ENCODE results near the gene EXOSC3.
"Not testable (repeated sequence)": the region's sequence is repeated elsewhere in the genome, so short reads cannot be mapped to it uniquely, and the experiment has no call there.

The EXOSC3 gene

DNA sequence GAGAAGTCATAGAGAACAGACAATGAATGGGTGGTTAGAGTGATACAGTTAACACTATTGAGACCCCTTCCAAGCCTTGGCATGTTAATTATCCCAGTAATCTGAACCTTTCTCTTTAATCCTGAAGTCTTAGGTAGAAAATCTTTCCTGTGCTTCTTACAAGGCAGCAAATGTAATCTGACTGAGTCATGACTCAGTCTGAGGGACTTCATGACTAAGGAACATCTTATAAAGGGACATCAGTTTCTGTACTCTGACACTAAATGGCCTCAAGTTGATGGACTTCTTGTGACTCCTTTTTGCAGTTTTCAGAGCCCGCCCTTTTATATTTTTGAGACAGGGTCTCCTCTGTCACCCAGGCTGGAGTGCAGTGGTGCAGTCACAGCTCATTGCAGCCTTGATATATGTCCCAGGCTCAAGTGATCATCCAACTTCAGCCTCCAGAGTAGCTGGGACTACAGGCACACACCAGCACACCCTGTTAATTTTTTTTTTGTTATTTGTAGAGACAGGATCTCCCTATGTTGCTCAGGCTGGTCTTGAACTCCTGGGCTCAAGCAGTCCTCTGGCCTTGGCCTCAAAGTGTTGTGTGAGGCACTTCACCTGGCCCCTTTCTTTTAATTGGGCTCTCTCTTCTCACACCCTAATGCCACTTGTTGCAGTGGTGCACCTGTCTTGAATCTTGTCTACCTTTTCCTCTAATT is 9.5 kb downstream of the EXOSC3 start:
- DNase-seq, result no peak

DNA sequence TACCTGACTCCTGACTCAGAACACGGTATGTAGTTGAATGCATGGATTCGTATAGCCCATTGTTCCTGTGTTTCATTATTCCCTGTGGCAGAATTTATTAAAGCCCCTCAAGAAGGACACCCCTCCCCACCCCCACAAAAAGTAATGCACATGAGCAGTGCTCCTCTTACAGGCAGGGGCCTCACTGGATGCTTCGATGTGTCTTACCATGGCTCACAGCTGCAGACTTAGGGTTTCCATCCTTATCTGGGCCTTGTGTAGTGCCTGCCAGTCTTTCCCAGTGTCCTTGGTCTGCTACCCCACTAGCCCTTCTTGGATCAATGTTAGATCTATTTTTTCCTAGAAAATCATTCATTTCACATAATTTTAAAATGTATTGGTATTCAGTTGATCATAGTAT is 14.9 kb downstream of the EXOSC3 start:
- DNase-seq, result no peak

DNA sequence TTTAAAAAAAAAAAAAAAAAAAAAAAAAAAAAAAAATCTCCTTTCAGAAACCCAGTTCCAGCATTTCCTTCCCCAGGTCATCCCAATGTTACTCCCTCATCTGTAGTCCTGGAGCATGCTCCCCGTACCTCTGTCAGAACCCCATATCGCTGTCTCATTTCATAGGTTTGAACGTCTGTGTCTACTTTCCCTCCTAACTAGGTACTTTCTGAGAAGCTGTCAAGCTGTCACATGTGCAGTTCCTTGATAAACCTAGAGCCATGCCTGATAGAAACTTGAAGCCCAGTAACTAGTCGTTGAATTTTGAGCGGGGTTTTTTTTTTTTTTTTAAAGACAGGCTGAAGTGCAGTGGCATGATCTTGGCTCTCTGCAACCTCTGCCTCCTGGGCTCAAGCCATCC is 15.6 kb downstream of the EXOSC3 start:
- no peak for DNase-seq

GRCh38 chr9:37765263-37765662 is 19.6 kb downstream of the EXOSC3 start:
- DNase-seq, result not testable (repeated sequence)

DNA sequence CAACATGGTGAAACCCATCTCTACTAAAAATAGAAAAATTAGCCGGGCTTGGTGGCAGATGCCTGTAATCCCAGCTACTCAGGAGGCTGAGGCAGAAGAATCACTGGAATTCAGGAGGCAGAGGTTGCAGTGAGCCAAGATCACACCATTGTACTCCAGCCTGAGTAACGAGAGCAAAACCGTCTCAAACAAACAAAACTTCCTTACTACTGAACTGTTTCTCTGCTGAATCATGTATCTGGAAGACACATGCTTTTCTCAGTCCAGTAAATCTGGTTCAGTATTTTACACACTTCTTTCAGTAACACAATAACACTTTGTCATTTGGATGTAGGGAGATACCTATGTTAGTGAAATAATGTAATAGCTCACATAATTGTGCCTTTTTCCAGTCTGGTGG is 23.4 kb downstream of the EXOSC3 start:
- DNase-seq, result no peak

GRCh38 chr9:37760416-37761161 is 24.3 kb downstream of the EXOSC3 start:
- no peak for DNase-seq

DNA sequence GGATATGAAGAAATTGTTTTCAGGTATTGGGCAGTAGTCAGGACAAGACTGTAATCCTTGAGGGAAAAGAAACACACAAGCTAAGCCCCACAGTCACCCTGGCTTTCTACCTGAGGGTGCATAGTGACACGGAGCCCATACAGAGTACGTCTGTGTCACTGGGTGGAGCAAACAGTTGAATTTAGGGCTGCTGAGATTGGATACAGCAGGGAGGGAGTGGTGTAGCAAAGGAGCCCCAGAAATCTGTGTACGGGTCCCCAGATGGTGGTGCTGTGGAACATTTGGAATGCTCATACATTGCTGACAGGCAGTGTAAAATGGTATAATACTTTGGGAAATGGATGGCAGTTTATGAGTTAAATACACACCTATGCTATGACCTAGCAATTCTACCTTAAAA is 26.1 kb downstream of the EXOSC3 start:
- no peak for DNase-seq

GRCh38 chr9:37753489-37754190 is 31.2 kb downstream of the EXOSC3 start, which contains the start of gene TRMT10B:
TSS of gene TRMT10B (plus strand) at chr9:37753805. CDS start at chr9:37761932, 8,127 bp downstream.
- no peak for DNase-seq

DNA sequence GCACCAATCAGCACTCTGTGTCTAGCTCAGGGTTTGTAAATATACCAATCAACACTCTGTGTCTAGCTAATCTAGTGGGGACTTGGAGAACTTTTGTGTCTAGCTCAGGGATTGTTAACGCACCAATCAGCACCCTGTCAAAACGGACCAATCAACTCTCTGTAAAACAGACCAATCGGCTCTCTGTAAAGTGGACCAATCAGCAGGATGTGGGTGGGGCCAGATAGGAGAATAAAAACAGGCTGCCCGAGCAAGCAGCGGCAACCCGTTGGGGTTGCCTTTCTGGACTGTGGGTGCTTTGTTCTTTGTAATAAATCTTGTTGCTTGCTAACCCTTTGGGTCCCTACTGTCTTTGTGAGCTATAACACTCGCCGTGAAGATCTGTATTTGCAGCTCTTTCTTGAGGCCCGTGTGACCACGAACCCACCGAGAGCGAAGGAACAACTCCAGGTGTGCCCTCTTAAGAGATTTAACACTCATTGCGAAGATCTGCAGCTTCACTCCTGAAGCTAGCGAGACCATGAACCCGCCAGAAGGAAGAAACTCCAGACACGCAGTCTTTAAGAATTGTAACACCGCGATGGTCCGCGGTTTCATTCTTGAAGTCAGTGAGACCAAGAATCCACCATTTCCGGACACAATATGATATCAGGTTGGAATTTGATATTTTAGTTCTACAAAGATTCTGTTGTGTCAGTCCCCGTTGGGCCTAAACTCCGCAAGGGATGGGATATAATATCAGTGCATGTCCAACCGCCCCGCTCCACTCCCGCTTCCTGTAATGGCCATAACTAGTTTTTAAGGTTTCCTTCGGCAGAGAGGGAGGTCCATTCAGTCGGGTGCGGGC is 32.0 kb downstream of the EXOSC3 start:
- no peak for DNase-seq

DNA sequence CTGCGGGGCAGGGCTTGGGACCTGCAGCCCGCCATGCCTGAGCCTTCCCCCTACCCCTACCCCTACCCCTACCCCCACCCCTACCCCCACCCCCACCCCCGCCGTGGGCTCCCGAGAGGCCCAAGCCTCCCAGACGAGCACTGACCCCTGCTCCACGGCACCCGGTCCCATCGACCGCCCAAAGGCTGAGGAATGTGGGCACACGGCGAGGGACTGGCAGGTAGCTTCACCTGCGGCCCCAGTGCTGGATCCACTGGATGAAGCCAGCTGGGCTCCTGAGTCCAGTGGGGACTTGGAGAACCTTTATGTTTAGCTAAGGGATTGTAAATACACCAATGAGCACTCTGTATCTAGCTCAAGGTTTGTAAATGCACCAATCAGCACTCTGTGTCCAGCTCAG is 32.8 kb downstream of the EXOSC3 start:
- not testable (repeated sequence) for DNase-seq

- DNase-seq, result not testable (repeated sequence)
Observed at GRCh38 chr9:37751704-37752103, 33.2 kb downstream of the EXOSC3 start.

- no peak for DNase-seq
Observed at GRCh38 chr9:37751186-37751585, 33.7 kb downstream of the EXOSC3 start.

DNA sequence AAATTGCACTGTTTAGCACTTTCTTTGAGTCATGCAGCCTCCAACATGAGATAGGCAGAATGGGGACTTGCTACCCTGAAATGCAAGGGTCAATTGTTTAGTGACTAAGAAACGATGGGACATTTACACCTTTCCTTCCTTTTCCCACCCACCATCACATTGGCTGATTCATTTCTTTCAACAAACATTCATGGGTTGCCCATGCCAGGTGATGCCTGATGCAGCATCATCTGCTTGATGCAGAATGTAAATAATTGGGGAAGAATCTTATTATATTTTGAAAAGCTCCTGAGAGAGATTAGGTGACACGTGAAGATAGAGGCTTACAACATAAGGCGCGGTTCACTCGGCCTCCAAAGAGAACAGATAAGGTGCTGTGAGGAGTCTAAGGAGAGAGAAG is 35.7 kb downstream of the EXOSC3 start:
- no peak for DNase-seq

- DNase-seq, result no peak
Observed at GRCh38 chr9:37747271-37747753, 37.6 kb downstream of the EXOSC3 start.

DNA sequence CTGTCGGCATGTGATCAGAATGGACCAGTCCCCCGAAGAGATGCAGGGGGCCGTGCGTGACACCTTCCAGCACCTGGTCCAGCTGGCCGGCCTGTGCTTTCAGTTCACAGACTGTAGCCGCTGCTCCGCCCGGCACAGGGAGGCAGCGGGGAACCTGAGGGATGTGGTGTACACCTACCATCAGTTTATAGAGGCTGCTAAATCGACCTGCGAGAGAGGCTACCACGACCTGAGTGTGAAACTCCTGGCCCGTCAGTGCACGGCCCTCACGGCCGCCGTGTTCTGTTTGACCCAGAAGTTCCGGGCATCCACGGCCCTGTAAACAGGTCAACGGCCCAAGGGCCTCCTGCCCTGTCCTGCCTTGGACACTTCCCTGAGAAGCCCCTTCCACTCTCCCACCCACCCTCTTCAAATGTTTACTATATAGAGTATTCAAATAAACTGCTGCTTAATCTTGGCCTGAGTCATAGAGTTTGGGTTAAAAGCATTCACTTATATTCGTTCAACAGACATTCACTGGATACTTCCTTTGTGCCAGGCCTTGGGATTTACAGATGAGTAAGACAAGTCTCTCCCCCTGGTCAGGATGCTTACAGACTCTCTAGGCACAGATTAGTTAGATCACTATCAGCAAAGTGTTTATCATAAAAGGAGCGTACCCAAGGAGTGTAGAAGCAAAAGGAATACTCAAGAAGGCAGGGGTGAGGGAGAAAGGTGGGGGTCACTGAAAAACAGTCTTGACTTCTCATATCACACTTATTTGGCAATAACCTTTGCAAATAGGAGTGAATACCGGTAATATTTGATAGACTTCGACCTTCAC is 38.2 kb downstream of the EXOSC3 start:
- DNase-seq, result no peak

DNA sequence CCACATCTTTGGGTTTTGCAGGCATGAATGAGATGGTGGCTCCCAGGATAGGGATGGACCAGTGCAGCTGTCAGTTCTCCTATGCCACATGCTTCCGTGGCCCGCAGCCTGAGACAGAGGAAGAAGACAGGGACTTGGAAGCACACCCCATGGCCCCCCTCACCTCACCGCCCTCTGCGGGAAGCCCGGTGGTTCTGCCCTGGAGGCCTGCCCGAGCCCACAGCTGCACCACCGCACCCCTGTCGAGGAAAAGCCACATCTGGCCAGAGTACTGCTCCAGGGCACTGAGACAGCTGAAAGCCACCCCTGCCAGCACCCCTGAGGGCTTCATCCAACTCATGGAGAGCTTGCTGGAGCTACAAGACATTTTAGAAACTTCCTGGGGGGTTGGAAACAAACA is 38.9 kb downstream of the EXOSC3 start:
- DNase-seq, result no peak

- DNase-seq, result no peak
Observed at GRCh38 chr9:37740631-37741328, 44.1 kb downstream of the EXOSC3 start.

DNA sequence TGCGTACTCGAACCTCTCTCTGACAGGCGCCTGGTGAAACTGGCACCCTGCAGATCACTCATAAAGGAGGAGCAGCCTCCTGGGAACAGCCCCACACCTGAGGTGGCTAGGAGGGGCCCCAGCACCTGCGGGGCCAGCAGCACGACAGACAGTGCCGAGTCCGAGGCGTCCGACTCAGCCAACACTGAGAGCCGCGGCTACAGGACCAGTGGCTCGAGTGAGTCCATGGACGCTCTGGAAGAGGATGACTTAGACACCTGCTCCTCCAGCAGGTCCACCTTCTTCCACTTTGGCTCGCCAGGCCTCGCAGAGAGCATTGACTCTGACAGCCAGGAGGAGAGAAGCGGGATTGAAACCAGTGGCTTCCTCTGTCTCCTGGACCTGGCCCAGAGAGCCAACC is 44.7 kb downstream of the EXOSC3 start:
- DNase-seq, result no peak

DNA sequence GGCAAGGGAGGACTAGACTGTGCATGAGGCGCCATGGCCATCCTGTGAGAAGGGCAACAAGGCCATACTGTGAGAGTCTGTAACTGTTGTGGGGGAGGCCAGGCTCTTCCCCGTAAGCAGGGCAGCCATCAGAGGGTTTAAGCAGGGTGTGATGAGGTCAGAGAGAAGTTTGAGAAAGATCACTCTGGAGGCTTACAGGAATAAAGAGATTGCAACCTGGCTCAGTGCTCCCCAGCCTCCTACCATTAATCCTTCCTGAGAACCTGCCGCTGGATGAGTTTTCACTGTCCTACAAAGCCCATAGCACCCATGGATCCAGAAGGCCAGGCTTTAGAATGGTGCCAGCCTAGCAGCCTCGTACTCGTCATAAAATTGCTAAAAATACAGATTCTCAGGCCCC is 45.6 kb downstream of the EXOSC3 start:
- no peak for DNase-seq

DNA sequence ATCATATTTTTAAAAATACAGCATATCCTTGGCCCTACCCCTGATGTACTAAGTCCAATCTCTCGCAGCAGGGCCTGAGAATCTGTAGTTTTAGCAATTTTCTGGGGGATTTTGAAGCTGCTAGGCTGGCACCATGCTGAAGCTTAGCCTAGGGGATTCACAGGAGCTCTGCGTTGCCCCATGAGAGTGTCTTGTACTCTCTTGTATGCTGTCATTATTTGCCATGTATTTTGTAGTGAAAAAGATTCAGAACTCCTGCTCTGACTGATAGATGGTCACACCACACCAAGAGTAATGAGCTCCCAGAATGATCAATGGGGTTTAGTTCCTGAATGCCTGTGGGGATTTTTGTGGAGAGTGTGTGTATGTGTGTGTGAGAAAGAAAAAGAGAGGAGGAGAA is 51.9 kb downstream of the EXOSC3 start:
- no peak for DNase-seq

GRCh38 chr9:37732086-37732741 is 52.6 kb downstream of the EXOSC3 start:
- no peak for DNase-seq
